Measurements from ENCODE around the gene SEPTIN5. TPM values are rescaled to one million over a fixed set of nuclear protein-coding genes. Genes with fewer than 3 reads are reported as not detected.

Gene SEPTIN5
- polyA plus RNA-seq, 1 of the 3 experiments (the other 2 are of a cell fraction): 14.0 TPM

DNA sequence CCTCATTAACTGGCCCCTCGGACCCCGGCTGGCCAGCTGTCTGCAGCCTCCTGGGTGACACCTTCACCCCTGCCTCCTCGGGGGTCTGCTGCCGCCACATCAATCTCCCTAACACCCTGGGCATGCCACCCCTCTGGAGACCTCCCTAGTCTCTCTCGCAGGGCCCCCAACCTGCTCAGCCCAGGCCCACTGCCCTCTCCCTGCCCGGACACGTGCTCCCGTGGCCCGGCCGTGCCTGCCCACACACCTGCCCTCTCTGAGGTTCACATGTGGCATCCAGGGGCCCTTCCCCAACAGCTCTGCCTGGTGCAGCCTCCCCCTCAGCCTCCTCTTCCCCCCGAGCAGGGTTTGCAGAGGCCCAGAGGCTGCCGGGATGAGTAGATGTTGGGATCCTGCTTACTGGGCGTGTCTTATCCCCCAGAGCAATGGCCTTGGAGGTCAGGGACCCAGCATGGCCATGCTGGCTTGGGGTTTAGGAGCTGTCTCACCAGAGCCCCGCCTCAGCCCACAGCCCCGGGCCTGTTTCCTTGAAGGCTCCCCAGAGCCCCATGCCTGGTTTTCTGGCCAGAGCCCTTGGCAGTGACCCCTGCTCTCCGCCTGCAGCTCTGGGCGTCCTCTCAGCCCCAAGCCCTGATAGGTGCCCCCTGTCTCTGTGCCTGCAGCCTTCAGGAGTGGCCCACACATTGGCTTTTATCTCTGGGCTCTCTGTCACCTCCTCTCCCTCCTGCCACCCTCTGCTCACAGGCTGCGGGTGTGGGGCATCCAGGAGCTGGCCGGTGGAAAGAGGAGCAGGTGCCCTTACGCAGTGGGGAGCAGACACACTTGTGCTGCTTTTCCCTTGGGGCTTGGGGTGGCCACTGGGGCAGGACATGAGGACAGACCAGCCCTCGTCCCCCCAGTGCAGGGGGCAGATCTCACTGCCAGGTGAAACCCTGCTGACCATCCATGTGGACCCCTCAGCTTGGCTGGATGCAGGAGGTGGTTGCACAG lies 25.7 kb upstream of the SEPTIN5 start:
- H3K4me3 ChIP-seq (ENCODE audit: low read depth in 2 of 2, low read length in 1 of 2): no peak overlapping the region
- H3K9me2 ChIP-seq: no peaks in the 10 kb centered on the region
- no peaks in the 10 kb centered on the region for H4K20me1 ChIP-seq (ENCODE audit: insufficient read depth)
- H3K27me3 ChIP-seq (ENCODE audit: insufficient read depth): no peaks in the 10 kb centered on the region
- H3K4me1 ChIP-seq (ENCODE audit: control insufficient read depth in 1 of 2, insufficient read depth in 2 of 2, low read depth in 1 of 2, low read length in 1 of 2): no peaks in the 10 kb centered on the region; a peak in 1 of 4 replicates
- H3K79me2 ChIP-seq (ENCODE audit: insufficient read depth): no peaks in the 10 kb centered on the region
- no peak overlapping the region for H2AFZ ChIP-seq (ENCODE audit: low read depth)
- H3K36me3 ChIP-seq (replicated peaks in 1 of 2; ENCODE audit: control insufficient read depth in 1 of 2, insufficient read depth in 2 of 2, low read length in 1 of 2): no peaks in the 10 kb centered on the region
- 66% methylated on average over 15 of the region's 21 CpGs for WGBS (ENCODE audit: low lambda C conversion rate)
- ChIA-PET POLR2A (no interaction called here), CTCF (interaction anchor here (1.3 to 4.9 kb wide), 4 partner anchors 9 to 56 kb away, joined by 6 to 31 read pairs (median 7); no protein-coding TSS in a partner anchor)
- no peaks in the 10 kb centered on the region for H3F3A ChIP-seq (replicated peaks; ENCODE audit: insufficient read depth)
- no peak overlapping the region for H3K27ac ChIP-seq (ENCODE audit: low read depth in 2 of 2, low read length in 1 of 2)
- H3K4me2 ChIP-seq: no peak overlapping the region
- H3K9ac ChIP-seq: no peak overlapping the region
- TF ChIP-seq SMC3 (IDR thresholded peaks at IDR 0.05; ENCODE audit: low read depth, low read length) (no peak), RAD21 (IDR thresholded peaks at IDR 0.05; ENCODE audit: low read length) (no peak), POLR2AphosphoS5 (IDR thresholded peaks at IDR 0.05; ENCODE audit: low read depth, low read length) (no peak), FOXJ3 (CRISPR knock-in tag; IDR thresholded peaks at IDR 0.05) (no peak), FOSL2 (IDR thresholded peaks at IDR 0.05; ENCODE audit: borderline replicate concordance, low read depth) (no peak), EZH2phosphoT487 (IDR thresholded peaks at IDR 0.05; ENCODE audit: borderline replicate concordance, low read depth) (no peak), EP300 (IDR thresholded peaks at IDR 0.05; ENCODE audit: borderline replicate concordance in 1 of 2, low read depth in 1 of 2, low read length in 1 of 2) (no peak), GATA2 (CRISPR knock-in tag; IDR thresholded peaks at IDR 0.05) (no peak), NFIC (IDR thresholded peaks at IDR 0.05; ENCODE audit: borderline replicate concordance) (no peak), TCF12 (IDR thresholded peaks at IDR 0.05) (no peak), NRF1 (IDR thresholded peaks at IDR 0.05; ENCODE audit: low read depth, low read length) (no peak), RCOR1 (IDR thresholded peaks at IDR 0.05; ENCODE audit: low read length) (no peak), MEF2A (IDR thresholded peaks at IDR 0.05; ENCODE audit: borderline replicate concordance, low read depth) (no peak), TAF1 (IDR thresholded peaks at IDR 0.05; ENCODE audit: borderline replicate concordance, low read depth, low read length) (no peak), ELF1 (IDR thresholded peaks at IDR 0.05) (no peak)
- TF ChIP-seq, protein P1, sequence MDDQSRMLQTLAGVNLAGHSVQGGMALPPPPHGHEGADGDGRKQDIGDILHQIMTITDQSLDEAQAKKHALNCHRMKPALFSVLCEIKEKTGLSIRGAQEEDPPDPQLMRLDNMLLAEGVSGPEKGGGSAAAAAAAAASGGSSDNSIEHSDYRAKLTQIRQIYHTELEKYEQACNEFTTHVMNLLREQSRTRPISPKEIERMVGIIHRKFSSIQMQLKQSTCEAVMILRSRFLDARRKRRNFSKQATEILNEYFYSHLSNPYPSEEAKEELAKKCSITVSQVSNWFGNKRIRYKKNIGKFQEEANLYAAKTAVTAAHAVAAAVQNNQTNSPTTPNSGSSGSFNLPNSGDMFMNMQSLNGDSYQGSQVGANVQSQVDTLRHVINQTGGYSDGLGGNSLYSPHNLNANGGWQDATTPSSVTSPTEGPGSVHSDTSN (IDR thresholded peaks at IDR 0.05): no peak
- TF ChIP-seq, protein P2, sequence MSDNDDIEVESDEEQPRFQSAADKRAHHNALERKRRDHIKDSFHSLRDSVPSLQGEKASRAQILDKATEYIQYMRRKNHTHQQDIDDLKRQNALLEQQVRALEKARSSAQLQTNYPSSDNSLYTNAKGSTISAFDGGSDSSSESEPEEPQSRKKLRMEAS (IDR thresholded peaks at IDR 0.05; ENCODE audit: low read depth): no peak
- TF ChIP-seq, protein P3, sequence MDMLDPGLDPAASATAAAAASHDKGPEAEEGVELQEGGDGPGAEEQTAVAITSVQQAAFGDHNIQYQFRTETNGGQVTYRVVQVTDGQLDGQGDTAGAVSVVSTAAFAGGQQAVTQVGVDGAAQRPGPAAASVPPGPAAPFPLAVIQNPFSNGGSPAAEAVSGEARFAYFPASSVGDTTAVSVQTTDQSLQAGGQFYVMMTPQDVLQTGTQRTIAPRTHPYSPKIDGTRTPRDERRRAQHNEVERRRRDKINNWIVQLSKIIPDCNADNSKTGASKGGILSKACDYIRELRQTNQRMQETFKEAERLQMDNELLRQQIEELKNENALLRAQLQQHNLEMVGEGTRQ (IDR thresholded peaks at IDR 0.05; ENCODE audit: borderline replicate concordance, low read depth, low read length): no peak
- TF ChIP-seq, protein P4, sequence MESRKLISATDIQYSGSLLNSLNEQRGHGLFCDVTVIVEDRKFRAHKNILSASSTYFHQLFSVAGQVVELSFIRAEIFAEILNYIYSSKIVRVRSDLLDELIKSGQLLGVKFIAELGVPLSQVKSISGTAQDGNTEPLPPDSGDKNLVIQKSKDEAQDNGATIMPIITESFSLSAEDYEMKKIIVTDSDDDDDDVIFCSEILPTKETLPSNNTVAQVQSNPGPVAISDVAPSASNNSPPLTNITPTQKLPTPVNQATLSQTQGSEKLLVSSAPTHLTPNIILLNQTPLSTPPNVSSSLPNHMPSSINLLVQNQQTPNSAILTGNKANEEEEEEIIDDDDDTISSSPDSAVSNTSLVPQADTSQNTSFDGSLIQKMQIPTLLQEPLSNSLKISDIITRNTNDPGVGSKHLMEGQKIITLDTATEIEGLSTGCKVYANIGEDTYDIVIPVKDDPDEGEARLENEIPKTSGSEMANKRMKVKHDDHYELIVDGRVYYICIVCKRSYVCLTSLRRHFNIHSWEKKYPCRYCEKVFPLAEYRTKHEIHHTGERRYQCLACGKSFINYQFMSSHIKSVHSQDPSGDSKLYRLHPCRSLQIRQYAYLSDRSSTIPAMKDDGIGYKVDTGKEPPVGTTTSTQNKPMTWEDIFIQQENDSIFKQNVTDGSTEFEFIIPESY (IDR thresholded peaks at IDR 0.05; ENCODE audit: borderline replicate concordance, low read depth): no peak
- TF ChIP-seq, protein P5, sequence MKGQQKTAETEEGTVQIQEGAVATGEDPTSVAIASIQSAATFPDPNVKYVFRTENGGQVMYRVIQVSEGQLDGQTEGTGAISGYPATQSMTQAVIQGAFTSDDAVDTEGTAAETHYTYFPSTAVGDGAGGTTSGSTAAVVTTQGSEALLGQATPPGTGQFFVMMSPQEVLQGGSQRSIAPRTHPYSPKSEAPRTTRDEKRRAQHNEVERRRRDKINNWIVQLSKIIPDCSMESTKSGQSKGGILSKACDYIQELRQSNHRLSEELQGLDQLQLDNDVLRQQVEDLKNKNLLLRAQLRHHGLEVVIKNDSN (IDR thresholded peaks at IDR 0.05; ENCODE audit: borderline replicate concordance, low read depth): no peak
- no peaks in the 10 kb centered on the region for H3K9me3 ChIP-seq
- DNase-seq: no peak
